ENCODE data around the gene SLCO4C1.

Gene SLCO4C1

GRCh38 chr5:102278231-102278630 lies 17.9 kb downstream of the SLCO4C1 start (continued):
- no peak for TF ChIP-seq ZNF518A (tag by site-specific recombination; conservative IDR thresholded peaks at IDR 0.05; ENCODE audit: low read depth)
- no peak for TF ChIP-seq ZNF677 (tag by site-specific recombination; IDR thresholded peaks at IDR 0.05)
- no peak for TF ChIP-seq ZSCAN5A (tag by site-specific recombination; IDR thresholded peaks at IDR 0.05)
- TF ChIP-seq ZNF280D (tag by site-specific recombination; IDR thresholded peaks at IDR 0.05), result no peak
- no peak for TF ChIP-seq ZBTB11 (tag by site-specific recombination; conservative IDR thresholded peaks at IDR 0.05; ENCODE audit: low read depth)

- POLR2A ChIA-PET, result no interaction called here
- CTCF ChIA-PET, result interaction anchor here (0.7 to 1.5 kb wide), 2 partner anchors 19 to 36 kb away, joined by 3 to 4 read pairs; partner anchors contain the start of gene SLCO4C1
- no peak overlapping the region for H3K4me3 ChIP-seq (ENCODE audit: low read depth, low read length)
- no peaks in the 10 kb centered on the region for H3K36me3 ChIP-seq (ENCODE audit: control insufficient read depth in 2 of 2, insufficient read depth in 1 of 2, low read length in 2 of 2)
- no peak overlapping the region for H3K27ac ChIP-seq (ENCODE audit: extremely low read depth, low read depth, low read length)
- H3K9me3 ChIP-seq (ENCODE audit: control insufficient read depth, insufficient read depth, low read depth, low read length), result no peaks in the 10 kb centered on the region
- no peaks in the 10 kb centered on the region for H3K4me1 ChIP-seq (ENCODE audit: control insufficient read depth, insufficient read depth, low read length)
- TF ChIP-seq ZBTB1 (tag by site-specific recombination; IDR thresholded peaks at IDR 0.05) (no peak), SP2 (tag by site-specific recombination; IDR thresholded peaks at IDR 0.05) (no peak), ZNF10 (tag by site-specific recombination; IDR thresholded peaks at IDR 0.05) (no peak), TCF7L2 (IDR thresholded peaks at IDR 0.05; ENCODE audit: borderline replicate concordance, low read depth, low read length) (no peak), SETDB1 (IDR thresholded peaks at IDR 0.05; ENCODE audit: insufficient read length, low read length) (no peak), CTCF (tag by site-specific recombination; IDR thresholded peaks at IDR 0.05) (no peak), ZNF561 (tag by site-specific recombination; IDR thresholded peaks at IDR 0.05; ENCODE audit: borderline replicate concordance) (no peak), ZNF112 (tag by site-specific recombination; IDR thresholded peaks at IDR 0.05) (no peak), PRDM10 (tag by site-specific recombination; IDR thresholded peaks at IDR 0.05) (no peak), ZNF362 (tag by site-specific recombination; IDR thresholded peaks at IDR 0.05) (no peak), GLIS1 (tag by site-specific recombination; IDR thresholded peaks at IDR 0.05) (no peak)
Observed at GRCh38 chr5:102277144-102277543, 18.9 kb downstream of the SLCO4C1 start.

Measured in HEK293 (cell line).